G401.6 (cell line): ENCODE data around the gene NTMT1.
"Not testable (repeated sequence)": the region's sequence is repeated elsewhere in the genome, so short reads cannot be mapped to it uniquely, and the experiment has no call there.

ENCODE experiments used
- FAIRE-seq: peaks from 2 replicates; lab custom pipeline; 2012; peaks lifted over from hg19 to GRCh38; lab: Jason Lieb, UNC

NTMT1 gene

DNA sequence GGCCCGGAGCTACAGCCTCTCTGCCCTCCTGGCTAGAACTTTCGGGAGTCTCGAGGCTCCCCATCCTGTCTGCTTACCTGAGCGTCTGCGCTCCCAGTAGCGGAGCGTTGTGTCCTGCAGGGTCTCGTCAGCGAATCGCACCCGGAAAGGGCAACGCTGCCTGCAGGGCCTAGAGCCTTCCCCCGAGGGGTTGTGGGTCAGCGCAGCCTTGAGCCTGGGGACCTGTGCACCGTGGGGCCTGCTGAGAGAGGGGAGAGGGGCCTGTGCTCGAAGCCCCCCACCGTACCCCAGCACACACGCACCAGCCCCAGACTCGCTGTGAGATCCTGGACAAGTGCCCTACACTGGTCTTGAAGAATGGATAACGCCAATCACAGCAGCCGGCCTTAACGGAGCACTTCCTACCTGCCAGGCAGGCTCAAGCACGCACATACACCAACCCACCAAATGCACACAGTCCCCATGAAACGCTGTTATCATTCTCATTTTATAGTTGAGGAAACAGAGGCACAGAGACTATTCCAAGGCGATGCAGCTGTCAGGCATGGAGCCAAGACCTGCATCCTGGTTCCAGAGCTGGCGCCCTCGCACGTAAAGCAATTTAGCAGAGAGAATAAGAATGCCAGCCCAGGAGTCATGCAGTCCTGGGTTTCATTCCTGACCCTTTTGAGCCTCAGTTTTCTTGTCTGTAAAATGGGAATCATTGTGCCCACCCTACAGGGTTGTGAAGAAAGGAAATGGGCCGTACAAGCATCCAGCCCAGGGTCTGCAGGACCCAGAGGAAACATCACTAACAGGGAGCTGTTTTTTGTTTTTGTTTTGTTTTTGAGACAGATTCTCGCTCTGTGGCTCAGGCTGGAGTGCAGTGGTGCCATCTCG is 10.3 kb upstream of the NTMT1 start:
- FAIRE-seq, result no peak

DNA sequence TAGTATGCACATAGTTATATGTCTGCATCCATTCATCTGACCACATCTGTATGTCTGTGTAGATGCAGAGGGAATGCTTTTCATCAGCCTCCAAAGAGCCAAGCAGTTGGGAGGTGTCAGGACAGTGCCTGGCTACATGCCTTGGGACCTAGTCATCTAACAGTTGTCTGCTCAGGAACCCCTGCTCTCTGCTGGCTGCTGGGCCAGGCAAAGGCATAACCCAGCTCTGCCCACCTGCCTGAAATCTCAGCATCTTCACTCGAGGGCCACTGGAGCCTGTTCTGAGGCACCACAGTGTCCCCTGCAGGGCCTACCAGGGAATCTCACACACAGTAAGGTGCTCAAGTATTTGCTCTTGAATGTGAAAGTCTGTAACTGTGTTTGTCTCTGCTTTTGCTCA is 8.8 kb upstream of the NTMT1 start:
- peak; percentile 42 for FAIRE-seq

DNA sequence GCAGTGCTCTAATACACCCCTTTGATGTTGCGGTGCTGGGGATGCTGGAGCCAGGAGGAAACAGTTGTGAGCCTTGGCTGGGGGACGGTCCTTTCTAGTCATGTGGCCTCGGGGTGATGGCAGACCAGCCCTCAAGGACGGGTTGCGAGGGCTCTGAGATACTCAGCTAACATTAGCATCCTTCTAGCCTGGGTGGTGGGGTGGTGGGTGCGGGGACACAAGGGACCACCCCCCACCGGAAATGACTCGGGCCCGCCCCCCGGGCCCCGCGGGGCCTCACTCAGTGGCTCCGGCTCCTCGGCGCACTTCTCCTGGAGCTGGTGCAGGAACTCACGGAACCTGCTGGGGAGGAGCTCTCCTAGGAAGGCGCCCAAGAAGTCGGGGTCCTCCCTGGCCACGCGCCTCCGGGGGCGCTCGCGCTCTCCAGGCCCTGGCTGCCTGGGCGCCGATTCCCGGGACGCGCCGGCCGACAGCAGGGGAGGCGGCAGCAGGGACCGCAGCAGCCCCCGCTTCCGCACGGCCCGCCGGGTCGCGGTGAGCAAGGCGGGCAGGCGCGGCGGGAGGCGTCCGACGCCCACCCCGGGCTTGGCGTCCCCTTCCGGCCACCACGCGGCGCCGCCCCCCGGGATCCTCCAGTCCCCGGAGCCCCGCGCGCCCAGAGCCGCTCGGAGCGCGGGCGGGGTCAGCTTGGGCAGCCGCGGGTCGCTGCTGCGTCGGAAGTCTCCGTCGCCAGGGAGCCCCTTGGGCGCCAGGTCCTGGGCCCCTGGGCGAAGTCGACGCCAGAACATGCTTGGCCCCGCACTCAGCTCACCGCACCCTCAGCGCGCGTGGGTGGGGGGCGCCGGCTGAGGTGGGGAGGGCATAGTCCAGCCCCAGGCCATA is 5.9 kb upstream of the NTMT1 start:
- FAIRE-seq, result no peak

DNA sequence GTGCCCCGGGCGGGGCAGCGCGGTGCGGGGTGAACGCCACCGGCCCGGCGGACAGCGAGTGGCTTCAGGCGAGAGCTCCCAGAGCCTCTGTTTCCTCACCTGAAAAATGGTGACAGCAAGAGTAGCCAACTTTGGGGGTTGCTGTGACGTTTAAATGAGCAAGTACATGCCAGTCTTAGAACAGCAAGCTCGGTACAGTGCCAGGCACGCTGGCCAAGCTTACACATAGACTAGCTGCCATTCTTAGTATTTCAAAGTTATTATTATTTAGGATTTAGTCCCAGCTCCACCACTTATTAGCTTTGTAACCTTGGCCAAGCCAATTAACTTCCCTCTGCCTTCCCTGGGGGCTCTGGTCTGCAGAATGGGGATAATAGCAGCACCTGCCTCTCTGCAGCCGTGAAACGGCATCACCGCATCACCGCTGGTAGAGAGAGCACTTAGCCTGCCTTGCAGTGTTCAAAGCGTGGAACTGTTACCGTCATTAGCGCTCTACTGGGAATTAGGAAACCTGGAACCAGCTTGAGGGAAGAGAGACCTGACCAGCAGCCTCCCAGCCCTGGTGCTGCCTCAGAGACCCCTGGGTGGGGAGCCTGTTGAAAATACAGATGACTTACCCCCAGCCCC is 5.2 kb upstream of the NTMT1 start, which contains the start of gene C9orf50:
TSS of gene C9orf50 (minus strand) at position 433 of the 627 bp plus-strand sequence. CDS start 527 bp downstream, outside the sequence.
- no peak for FAIRE-seq

DNA sequence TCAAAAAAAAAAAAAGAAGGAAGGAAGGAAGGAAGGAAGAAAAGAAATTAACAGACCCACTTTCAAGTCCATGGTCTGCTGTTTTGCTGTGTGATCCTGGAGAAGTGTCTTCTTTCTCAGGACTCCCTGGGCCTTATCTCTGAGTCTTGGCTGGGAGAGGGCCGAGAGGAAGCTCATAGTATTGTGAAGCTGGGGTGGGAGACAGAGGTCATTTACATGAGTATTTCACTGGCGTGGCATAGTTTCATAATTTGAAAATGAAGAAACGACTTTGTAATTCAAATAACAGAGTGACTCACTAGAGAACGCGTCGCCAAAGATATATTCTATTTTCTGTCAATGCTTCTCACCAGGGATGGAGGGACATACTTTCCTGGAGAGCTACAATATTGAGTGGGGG is 2.6 kb upstream of the NTMT1 start:
- no peak for FAIRE-seq

DNA sequence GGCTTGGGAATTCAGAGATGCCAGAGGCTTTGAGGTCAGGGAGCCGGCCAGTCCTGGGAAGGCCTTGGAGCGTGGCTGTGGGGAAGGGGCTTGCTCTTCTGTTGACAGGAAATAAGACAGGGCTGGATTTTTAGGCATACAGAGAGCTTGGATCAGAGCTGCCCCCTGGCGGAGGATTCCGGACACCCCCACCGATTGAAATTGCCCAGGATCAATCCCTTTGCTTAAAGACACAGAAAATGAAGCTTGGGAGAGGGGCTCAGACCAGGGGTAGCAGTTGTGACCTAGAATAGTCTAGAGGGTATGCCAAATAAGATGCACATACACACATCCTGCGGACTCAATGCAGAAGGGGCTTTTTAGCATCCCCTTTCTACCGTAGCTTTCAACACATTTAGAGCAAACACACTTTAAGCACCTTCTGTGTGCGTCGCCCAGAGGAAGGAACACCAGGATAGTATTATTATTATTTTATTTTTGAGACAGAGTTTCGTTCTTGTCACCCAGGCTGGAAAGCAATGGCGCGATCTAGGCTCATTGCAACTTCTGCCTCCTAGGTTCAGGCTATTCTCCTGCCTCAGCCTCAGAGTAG is 1.7 kb upstream of the NTMT1 start:
- FAIRE-seq, result no peak

DNA sequence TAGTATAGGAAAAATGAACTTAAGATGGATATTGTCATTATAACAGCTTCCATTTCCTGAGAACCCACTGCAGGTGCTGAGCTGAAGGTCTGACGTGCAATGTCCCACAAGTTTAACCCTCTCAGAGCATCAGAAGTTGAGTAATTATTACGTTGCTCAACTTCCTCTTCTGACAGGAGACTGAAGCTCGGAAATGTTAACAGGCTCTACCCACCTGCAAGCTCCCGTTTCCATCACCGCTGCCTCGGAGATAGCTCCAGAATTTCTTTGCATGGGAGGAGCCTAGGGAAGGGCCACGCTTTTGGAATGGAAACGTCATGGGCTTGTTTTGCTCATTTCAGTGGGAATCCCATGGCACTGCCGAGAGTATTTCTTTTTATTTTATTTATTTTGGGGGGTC is 1.0 kb upstream of the NTMT1 start:
- peak; percentile 75 for FAIRE-seq

DNA sequence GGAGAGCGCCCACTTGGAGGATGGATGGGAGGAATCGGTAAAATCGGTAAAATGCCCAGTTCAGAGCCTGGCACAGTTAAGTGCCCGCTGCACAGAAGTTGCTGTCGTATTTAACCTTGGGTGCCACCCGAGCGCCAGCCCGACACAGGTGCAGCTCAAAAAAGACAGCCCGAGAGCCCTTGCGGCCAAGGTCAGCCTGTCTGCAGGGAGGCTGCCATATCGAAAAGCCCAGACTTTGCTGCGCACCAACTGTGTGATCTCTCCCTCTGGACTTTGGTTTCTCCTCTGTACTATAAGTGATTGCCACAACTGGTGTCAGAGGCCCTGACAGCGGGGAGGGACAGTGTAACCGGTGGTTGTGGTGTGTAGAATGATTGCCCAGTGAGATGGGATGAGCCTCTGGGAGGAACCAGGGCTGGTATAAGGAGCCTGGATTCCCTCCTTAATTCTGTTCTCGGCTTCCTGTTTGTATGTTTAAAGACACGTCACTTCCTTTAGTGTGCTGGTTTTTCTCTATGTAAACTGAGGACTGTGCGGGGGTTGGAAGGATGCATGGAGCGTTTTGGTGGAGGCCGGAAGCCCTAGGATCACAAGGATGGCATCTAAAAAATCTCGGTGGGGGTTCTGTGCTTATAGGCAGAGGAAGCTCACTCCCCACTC is 792 bp downstream of the NTMT1 start:
- no peak for FAIRE-seq

DNA sequence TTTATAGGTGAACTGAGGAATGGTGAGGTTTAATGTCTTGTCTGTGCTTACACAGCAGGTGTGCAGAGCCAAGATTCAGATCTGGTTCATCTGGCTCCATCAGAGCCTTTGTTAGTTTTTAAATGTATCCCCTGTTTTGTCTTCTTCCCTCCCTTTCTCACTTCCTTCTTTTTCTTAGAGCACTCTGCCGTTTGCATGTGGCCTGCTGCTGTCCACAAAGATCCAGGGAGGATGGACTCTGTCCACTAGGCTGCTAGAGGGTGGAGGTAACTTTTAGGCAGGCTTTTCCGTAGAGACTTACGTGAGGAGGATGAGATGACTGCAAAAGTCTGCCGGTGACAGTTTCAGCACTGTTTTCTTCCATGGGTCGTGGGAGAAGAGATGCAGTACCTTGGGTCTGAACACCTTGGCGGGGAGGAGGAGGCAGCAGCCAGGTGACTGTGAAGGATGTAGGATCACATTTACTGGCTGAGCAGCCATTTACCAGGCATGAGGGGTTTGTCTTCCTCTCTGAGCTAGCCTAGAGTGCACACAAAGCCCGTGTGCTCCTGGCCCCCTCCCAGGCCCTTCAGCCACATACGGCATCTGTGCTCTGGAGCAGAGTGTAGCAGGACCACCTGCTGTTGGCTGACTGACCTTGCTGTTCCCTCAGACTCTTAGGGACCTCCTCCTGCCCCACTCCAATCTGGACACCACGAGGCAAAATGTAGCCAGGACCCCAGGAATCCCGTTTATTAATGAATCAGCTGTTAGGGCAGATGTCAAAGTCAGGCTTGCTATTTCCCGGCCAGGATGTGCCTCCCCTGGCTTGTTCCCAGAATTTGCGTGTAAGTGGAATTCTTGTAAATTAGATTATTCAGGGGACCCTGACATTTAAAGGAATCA is 1.8 kb downstream of the NTMT1 start:
- FAIRE-seq, result no peak

DNA sequence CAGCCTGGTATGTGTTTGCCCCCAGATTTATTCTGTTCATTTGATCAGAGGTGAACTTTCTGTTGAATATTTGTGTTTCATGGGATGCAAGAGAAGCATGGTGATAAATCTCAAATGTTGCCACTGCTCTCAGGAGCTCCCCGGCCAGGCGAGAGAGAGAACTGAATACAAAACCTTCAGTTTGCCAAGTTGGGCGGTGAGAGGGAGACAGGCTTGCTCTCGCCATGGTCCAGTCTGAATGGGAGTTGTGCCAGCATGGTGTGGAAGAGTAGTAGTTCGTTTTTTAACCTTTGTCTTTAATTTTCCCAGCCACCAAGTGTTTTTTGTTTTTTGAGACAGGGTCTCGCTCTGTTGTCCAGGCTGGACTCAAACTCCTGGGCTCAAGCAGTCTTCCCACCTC is 2.7 kb downstream of the NTMT1 start:
- FAIRE-seq, result no peak

DNA sequence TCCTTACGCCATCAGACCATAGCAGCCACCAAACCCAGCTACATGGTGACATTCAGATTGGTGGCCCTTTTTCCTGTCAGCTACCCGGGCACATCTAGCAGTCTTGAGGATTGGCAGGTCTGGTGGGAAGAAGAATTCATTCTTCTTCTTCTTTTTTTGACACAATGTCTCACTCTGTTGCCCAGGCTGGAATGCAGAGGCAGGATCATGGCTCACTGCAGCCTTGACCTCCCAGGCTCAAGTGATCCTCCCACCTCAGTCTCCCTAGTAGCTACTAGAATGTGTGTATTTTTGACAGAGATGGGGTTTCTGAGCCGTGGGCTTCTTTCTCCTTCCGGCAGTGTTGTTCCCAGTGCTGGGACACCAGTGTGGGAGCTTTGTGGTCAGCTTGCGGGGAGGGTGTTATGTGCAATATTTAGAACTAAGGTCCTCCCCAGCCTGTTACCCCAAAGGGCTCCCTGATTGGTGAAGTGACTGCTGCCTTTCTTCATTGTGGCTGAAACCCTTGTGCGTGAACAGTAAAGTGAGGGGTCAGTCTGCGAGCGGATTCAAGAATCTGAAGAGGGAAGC is 3.4 kb downstream of the NTMT1 start:
- FAIRE-seq, result no peak

DNA sequence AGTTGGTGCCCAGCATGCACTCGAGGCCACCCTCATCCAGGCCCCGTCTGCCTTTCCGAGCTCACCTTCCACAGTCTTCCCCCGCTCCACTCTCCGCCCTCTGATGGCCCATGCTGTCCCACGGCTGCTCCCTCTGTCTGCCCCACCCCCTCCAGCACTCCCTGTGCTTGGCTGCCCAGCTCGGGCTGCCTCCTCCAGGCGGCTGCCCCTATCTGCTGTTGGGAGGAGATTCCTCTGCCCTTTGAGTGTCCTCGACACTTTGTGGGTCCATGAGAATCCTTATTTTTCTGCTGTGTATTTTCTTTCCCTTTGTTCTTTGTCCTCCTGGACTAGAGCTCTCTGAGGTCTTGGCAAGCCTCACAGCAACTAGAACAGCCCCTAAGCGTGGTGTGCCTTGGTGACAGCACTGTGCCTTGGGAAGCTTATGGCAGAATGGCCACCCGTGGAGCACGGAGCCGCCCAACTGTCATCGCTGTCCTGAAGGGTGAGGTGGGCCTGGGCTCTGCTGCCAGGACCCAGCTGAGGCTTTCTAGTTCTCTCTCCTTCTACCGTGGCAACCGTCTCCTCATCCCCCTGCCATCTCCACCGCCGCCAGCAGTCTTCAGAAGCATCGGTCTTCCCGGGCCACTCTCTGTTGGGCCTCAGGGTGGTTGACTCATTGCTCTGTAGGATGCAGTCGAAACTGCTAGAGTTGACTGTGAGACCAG is 5.2 kb downstream of the NTMT1 start:
- no peak for FAIRE-seq

DNA sequence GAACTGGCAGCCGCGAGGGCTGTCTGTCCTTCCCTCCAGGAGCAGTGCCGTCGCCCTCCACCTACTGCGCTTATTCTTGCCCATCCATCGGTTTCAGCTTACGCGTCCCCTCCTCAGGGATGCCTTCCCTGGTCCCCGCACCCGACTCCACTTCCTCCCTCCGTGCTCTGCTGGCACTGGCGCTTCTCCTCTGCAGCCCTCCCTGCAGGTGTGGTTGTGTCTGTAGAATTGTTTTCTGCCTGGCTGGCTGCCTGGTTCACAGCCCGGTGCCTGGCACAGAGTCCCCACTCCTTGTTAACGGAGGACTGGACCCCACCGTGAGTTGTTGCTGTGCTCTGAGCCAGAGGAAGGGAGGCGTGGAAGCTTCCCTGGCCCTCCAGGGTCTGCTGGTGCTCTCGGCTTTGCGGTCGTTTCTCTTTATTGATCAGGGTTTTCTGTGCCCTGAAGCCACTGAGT is 5.7 kb downstream of the NTMT1 start:
- FAIRE-seq, result no peak

DNA sequence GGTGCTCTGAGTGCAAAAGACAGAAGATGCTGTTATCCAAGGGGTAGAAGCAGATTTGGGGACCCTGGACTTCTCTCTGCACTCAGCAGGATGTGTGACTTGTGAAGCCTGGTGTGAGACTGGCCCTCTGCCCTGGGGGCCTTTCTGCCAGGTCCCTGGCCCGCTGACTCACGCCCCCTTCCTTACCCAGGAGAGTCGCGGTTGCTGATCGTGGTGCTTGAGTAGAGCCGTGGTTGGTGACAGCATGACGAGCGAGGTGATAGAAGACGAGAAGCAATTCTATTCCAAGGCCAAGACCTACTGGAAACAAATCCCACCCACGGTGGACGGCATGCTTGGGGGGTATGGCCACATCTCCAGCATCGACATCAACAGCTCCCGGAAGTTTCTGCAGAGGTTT is 6.5 kb downstream of the NTMT1 start:
- no peak for FAIRE-seq

DNA sequence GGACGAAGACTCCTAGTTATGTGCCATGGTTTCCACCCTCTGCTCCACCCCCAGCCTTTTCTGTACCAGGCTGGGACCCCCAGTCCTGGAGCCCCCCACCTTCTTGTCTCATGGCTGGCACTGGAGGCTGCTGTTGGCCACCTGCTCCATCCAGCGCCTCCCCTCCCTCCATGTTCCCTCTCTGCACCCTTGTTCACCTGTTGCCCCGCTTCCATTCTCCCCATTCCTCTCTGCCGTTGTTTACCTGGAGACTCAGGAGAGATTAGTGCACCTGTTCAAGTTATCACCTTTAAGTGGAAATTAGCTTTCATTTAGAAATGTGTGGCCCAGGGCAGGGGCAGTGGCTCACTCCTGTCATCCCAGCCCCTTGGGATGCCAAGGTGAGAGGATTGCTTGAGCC is 7.2 kb downstream of the NTMT1 start:
- no peak for FAIRE-seq

DNA sequence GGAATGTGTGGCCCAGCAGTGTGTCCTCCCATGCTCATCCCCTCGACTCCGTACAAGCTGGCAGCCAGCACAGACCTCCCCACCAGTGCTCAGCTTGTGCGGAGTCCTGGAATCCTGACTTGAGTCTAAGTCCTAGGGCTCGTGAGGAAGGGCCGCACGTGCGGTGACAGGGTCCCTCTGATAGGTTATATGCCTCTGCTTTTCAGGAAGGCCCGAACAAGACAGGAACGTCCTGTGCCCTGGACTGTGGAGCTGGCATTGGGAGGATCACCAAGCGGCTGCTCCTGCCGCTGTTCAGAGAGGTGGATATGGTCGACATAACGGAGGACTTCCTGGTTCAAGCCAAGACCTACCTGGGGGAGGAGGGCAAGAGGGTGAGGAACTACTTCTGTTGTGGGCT is 7.9 kb downstream of the NTMT1 start:
- FAIRE-seq, result no peak

DNA sequence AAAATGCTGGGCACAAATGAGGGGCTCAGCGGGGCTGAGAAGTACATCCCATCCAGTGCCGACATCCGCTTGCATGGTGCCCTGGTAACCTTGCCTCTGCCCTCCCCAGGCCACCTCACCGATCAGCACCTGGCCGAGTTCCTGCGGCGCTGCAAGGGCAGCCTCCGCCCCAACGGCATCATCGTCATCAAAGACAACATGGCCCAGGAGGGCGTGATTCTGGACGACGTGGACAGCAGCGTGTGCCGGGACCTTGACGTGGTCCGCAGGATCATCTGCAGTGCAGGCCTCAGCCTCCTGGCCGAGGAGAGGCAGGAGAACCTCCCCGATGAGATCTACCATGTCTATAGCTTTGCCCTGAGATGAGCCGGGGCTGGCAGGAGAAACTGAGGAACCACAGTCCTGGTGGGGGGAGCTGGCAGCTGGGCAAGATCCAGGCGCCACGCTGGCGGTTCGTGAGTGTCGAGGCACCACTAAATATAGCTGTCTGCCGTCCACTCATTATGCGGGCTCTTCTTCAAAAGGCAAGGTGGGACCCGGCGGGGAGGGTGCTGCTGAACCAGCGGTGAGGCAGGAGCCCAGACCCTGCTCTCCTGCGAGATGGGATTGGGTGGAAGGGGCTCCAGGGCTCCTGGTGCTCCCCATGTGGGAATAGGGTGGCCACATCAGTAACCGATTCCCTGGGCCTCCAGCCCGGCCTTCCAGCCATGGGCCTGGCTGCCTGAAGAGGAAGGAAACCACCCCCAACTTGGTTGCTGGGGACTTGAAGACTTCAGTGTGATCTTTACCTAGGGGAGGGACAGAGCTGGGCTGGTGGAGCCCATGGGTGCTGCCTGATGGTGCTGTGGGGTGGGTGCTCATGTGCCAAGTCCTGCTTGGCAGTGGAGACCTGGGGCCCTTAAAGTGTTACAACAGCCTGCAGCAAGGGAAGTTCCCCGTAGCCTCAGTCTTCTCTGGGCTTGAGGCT is 9.4 kb downstream of the NTMT1 start:
- no peak for FAIRE-seq

DNA sequence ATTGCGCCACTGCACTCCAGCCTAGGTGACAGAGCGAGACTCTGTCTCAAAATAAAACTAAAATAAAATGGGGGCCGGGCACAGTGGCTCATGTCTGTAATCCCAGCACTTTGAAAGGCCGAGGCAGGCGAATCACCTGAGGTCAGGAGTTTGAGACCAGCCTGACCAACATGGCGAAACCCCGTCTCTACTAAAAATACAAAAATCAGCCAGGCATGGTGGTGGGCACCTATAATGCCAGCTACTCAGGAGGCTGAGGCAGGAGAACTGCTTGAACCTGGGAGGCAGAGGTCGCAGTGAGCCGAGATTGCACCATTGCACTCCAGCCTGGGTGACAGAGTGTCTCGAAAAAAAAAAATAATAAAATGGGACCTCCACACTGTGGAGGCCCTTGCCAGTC is 10.4 kb downstream of the NTMT1 start:
- not testable (repeated sequence) for FAIRE-seq

DNA sequence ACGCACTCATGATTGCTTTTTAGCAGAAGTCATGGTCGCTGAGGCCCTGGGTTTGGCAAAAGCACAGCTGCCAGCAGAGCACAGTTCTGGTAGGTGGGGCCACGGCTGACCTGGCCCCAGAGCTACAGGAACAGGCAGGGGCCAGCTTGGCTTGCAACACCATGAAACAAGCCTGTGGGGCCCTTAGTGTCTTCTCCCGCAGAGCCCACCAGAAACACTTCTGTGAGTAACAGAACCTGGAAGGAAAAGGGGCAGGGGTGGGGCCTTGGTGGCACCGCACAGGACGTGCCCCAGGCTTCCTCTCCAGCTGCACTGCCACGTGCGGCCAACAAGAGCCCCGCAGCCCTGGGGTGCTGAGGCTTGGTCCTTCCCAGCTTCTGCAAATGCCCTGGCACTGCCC is 11.1 kb downstream of the NTMT1 start:
- FAIRE-seq, result no peak
